GM12878 (cell line): ENCODE data around the gene EME2. TPM values are rescaled to one million over a fixed set of nuclear protein-coding genes. Genes with fewer than 3 reads are reported as not detected.

ENCODE experiments used
- ATAC-seq: fragments of 200-7000 bp; cut with Tn5 transposase; 3 replicates; pipeline ENCODE4 v1.9.1; 2020; ENCODE audit warnings: mild to moderate bottlenecking, moderate library complexity
- BruUV-seq: library from RNA; stranded (reverse); fragments of 400-500 nt; replicated peaks from 2 replicates; lab custom pipeline; 2021; lab: Mats Ljungman, UMichigan
- CTCF ChIA-PET: fragments of 300-600 bp; sonication (Branson Sonifier 250); formaldehyde crosslinking; extraction: SDS; loops from one replicate; lab custom pipeline; 2021; ENCODE audit warnings: inconsistent platforms; lab: Yijun Ruan, JAX
- POLR2A ChIA-PET: fragments of 350-600 bp; formaldehyde crosslinking; extraction: SDS; loops from one replicate; lab custom pipeline; 2021; ENCODE audit warnings: inconsistent platforms; lab: Charles Lee
- RAD21 ChIA-PET: fragments of 300-600 bp; sonication (Branson Sonifier 250); formaldehyde crosslinking; loops from one replicate; lab custom pipeline; 2023; ENCODE audit warnings: antibody characterized with exemption; ENCODE audit not compliant: unreplicated experiment; lab: Charles Lee
- SMC1A ChIA-PET: fragments of 300-600 bp; sonication (Branson Sonifier 250); formaldehyde crosslinking; loops from one replicate; lab custom pipeline; 2023; ENCODE audit not compliant: unreplicated experiment, uncharacterized antibody; lab: Charles Lee
- DNase-seq: peaks from one replicate; pipeline ENCODE4 v3.0.0-alpha.2; 2011; ENCODE audit warnings: low read depth, low spot score
- FAIRE-seq: peaks from 3 replicates; lab custom pipeline; 2011; peaks lifted over from hg19 to GRCh38; lab: Jason Lieb, UNC
- H2AFZ ChIP-seq: 2 replicates; pipeline ENCODE4 v1.6.0; 2011; ENCODE audit warnings: low read depth, low read length, control low read depth; ENCODE audit not compliant: control insufficient read depth
- H3K27ac ChIP-seq: 2 replicates; pipeline ENCODE4 v1.5.1; 2011; ENCODE audit warnings: control low read depth; ENCODE audit not compliant: control insufficient read depth, insufficient read depth
- H3K27me3 ChIP-seq, 2 experiments: replicated peaks in 1 of 2; 2 replicates each; pipeline versions ENCODE4 v1.6.0 to v1.6.1; 2011; ENCODE audit warnings: low read length in 1 of 2; ENCODE audit not compliant: control insufficient read depth in 2 of 2, insufficient read depth in 2 of 2
- H3K36me3 ChIP-seq, 2 experiments: 2 replicates each; pipeline ENCODE4 v1.5.1; 2011; ENCODE audit warnings: low read length in 1 of 2; ENCODE audit not compliant: control insufficient read depth in 2 of 2, insufficient read depth in 2 of 2
- H3K4me1 ChIP-seq: 2 replicates; pipeline ENCODE4 v1.6.1; 2011; ENCODE audit warnings: mild to moderate bottlenecking, low read length, moderate library complexity, mixed read lengths; ENCODE audit not compliant: control insufficient read depth, insufficient read depth
- H3K4me2 ChIP-seq: 2 replicates; pipeline ENCODE4 v1.6.0; 2011; ENCODE audit warnings: control low read depth; ENCODE audit not compliant: control insufficient read depth, insufficient read depth
- H3K4me3 ChIP-seq: fragments of 200-600 bp; sonication (generic); 2 replicates; pipeline ENCODE4 v1.5.1; 2016
- H3K79me2 ChIP-seq: 2 replicates; pipeline ENCODE4 v1.6.0; 2011; ENCODE audit warnings: low read length; ENCODE audit not compliant: control insufficient read depth, insufficient read depth
- H3K9ac ChIP-seq: 2 replicates; pipeline ENCODE4 v1.8.0; 2011; ENCODE audit warnings: low read length, control low read depth, mixed read lengths; ENCODE audit not compliant: control insufficient read depth, insufficient read depth
- H3K9me3 ChIP-seq: replicated peaks from 3 replicates; pipeline ENCODE4 v1.5.1; 2011; ENCODE audit warnings: mild to moderate bottlenecking, low read length; ENCODE audit not compliant: control insufficient read depth, insufficient read depth
- H4K20me1 ChIP-seq: 2 replicates; pipeline ENCODE4 v1.6.0; 2011; ENCODE audit not compliant: control insufficient read depth, insufficient read depth
- ESRRA ChIP-seq: IDR thresholded peaks from 2 replicates; pipeline ENCODE4 v1.6.1; 2012; ENCODE audit warnings: mild to moderate bottlenecking, low read length, improper control_type of control experiment
- IRF4 ChIP-seq: IDR thresholded peaks from 2 replicates; pipeline ENCODE4 v1.6.1; 2011; ENCODE audit warnings: low read depth, low read length
- LARP7 ChIP-seq: fragments of 450-650 bp; IDR thresholded peaks from 2 replicates; pipeline ENCODE4 v1.6.1; 2017; ENCODE audit warnings: mild to moderate bottlenecking
- MTA2 ChIP-seq: fragments of 450-650 bp; IDR thresholded peaks from 2 replicates; pipeline ENCODE4 v1.6.1; 2016; ENCODE audit warnings: low read depth, mild to moderate bottlenecking, moderate library complexity
- MTA3 ChIP-seq: IDR thresholded peaks from 2 replicates; pipeline ENCODE4 v1.6.1; 2012; ENCODE audit warnings: low read length, inconsistent platforms, borderline replicate concordance
- PAX8 ChIP-seq: fragments of 450-650 bp; IDR thresholded peaks from 2 replicates; pipeline ENCODE4 v1.6.1; 2017; ENCODE audit warnings: mild to moderate bottlenecking, moderate library complexity
- STAT1 ChIP-seq: fragments of 450-650 bp; conservative IDR thresholded peaks from 2 replicates; pipeline ENCODE4 v1.6.1; 2014; ENCODE audit warnings: antibody characterized with exemption, mild to moderate bottlenecking
- TARDBP ChIP-seq: IDR thresholded peaks from 2 replicates; pipeline ENCODE4 v1.6.1; 2016; ENCODE audit warnings: borderline replicate concordance
- TBL1XR1 ChIP-seq: IDR thresholded peaks from 2 replicates; pipeline ENCODE4 v1.6.1; 2012; ENCODE audit warnings: low read depth, low read length, improper control_type of control experiment
- TCF12 ChIP-seq: IDR thresholded peaks from 2 replicates; pipeline ENCODE4 v1.6.1; 2011; ENCODE audit warnings: low read depth, mild to moderate bottlenecking, low read length
- YY1 ChIP-seq: IDR thresholded peaks from 2 replicates; pipeline ENCODE4 v1.6.1; 2011; ENCODE audit warnings: low read depth, mild to moderate bottlenecking, low read length
- ZNF207 ChIP-seq: fragments of 450-650 bp; IDR thresholded peaks from 2 replicates; pipeline ENCODE4 v1.6.1; 2014; ENCODE audit warnings: antibody characterized with exemption, mild to moderate bottlenecking, borderline replicate concordance
- ZNF274 ChIP-seq: IDR thresholded peaks from one replicate; pipeline ENCODE4 v1.8.0; 2011; ENCODE audit not compliant: insufficient read length, insufficient read depth
- WGBS: methylation state at CpG from one replicate; pipeline ENCODE4 v1.1.6; 2016; ENCODE audit warnings: low lambda C conversion rate; ENCODE audit not compliant: insufficient replicate concordance, insufficient coverage; ENCODE audit errors: missing lambda C conversion rate; 5-methylcytosine and 5-hydroxymethylcytosine counted together
- in situ Hi-C: fragments of 300-500 bp; cut with MboI; formaldehyde crosslinking; loops from 9 replicates; pipeline ENCODE4 v1.14.3; 2018; ENCODE audit warnings: mixed read lengths
- intact Hi-C: fragments of 100-400 bp; cut with micrococcal nuclease; formaldehyde crosslinking; loops from one replicate; pipeline ENCODE4 v1.14.2; 2022; ENCODE audit not compliant: unreplicated experiment
- polyA plus RNA-seq, 11 experiments: library from polyadenylated mRNA; depleted of rRNA in 4 of 11; unstranded in 6 of 11; stranded (reverse) in 5 of 11; fragments of >200 nt; fragmentation: Nextera tagmentation in 4 of 11; fragmentation: Illumina TruSeq in 1 of 11; extraction: Ambion mirVana in 4 of 11; extraction: Trizol in 1 of 11; gene quantifications; 1 replicate in 1 of 11; 2 replicates in 10 of 11; pipeline versions ENCODE4 v1.2.1 to v1.2.3, GENCODE V29; 2011 to 2016; ENCODE audit warnings: inconsistent platforms in 2 of 11, missing spikeins in 2 of 11, low read depth in 1 of 11
- total RNA-seq, 4 experiments: library from RNA; depleted of rRNA in 3 of 4; stranded (reverse); fragments of >200 nt in 3 of 4; fragmentation: Illumina TruSeq in 1 of 4; extraction: Trizol in 1 of 4; gene quantifications; 2 replicates each; pipeline versions ENCODE4 v1.2.1 to v1.2.3, GENCODE V29; 2013 to 2021
- TF ChIP-seq, protein P1 (sequence below): IDR thresholded peaks from 2 replicates; pipeline ENCODE4 v1.6.1; 2012; ENCODE audit warnings: low read depth, low read length, improper control_type of control experiment
- TF ChIP-seq, protein P2 (sequence below): fragments of 450-650 bp; conservative IDR thresholded peaks from 2 replicates; pipeline ENCODE4 v1.6.1; 2017; ENCODE audit warnings: mild to moderate bottlenecking, moderate library complexity
- TF ChIP-seq, protein P3 (sequence below): IDR thresholded peaks from 2 replicates; pipeline ENCODE4 v1.6.1; 2011; ENCODE audit warnings: borderline replicate concordance, low read depth, mild to moderate bottlenecking, moderate library complexity, mixed read lengths, low read length; ENCODE audit not compliant: insufficient read depth; ENCODE audit errors: extremely low read length
- TF ChIP-seq, protein P4 (sequence below): IDR thresholded peaks from 2 replicates; pipeline ENCODE4 v1.6.1; 2011; ENCODE audit warnings: borderline replicate concordance, low read depth, mild to moderate bottlenecking, moderate library complexity, low read length; ENCODE audit not compliant: insufficient read depth, poor library complexity, severe bottlenecking

Gene EME2
- total and polyA plus RNA-seq, 10 of the 15 experiments (the other 5 are each of a cell fraction or from before 2014, with no cell fraction given), result 0.29 to 16.9 (median 4.1) TPM

DNA sequence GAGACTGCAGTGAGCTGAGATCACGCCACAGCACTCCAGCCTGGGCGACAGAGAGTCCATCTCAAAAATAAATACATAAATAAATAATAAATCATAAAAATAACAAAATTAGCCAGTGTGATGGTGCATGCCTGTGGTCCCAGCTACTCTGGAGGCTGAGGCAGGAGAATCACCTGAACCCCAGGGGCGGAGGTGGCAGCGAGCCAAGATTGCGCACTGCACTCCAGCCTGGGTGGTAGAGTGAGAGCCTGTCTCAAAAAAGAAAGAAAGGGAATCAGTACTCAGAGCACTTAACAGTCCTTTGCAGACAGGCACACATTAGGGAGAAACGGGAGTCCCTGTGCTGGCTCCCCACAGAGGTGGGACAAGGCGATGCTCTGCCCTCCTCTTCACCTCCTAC is 41.5 kb upstream of the EME2 start:
- intact Hi-C loops (no loop called here), in situ Hi-C loops (no loop called here)
- RAD21 ChIA-PET, result no interaction called here
- Histone ChIP-seq H3K9me3 (peaks cover 5% of the 10 kb centered on the region; the same call in 1 of the 3 replicates), H3K79me2 (no peaks in the 10 kb centered on the region; the same call in 1 of the 2 replicates), H2AFZ (no peak overlapping the region), H3K27me3 (no peaks in the 10 kb centered on the region), H3K27ac (no peak overlapping the region), H3K4me3 (no peak overlapping the region), H3K4me1 (no peaks in the 10 kb centered on the region)
- ATAC-seq (no peak), FAIRE-seq (no peak)
- POLR2A ChIA-PET, result no interaction called here
- no TSS peak for BruUV-seq
- CTCF ChIA-PET, result no interaction called here
- SMC1A ChIA-PET, result no interaction called here
- WGBS, result 92% methylated on average over 7 of the region's 7 CpGs
- TF ChIP-seq YY1 (no peak), ZNF207 (no peak), TARDBP (no peak), ESRRA (no peak), TCF12 (no peak), MTA3 (no peak), ZNF274 (no peak), TBL1XR1 (no peak), IRF4 (no peak), MTA2 (no peak), STAT1 (no peak), LARP7 (no peak), PAX8 (no peak)
- TF ChIP-seq, protein P1, sequence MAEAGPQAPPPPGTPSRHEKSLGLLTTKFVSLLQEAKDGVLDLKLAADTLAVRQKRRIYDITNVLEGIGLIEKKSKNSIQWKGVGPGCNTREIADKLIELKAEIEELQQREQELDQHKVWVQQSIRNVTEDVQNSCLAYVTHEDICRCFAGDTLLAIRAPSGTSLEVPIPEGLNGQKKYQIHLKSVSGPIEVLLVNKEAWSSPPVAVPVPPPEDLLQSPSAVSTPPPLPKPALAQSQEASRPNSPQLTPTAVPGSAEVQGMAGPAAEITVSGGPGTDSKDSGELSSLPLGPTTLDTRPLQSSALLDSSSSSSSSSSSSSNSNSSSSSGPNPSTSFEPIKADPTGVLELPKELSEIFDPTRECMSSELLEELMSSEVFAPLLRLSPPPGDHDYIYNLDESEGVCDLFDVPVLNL, result no peak
- TF ChIP-seq, protein P2, sequence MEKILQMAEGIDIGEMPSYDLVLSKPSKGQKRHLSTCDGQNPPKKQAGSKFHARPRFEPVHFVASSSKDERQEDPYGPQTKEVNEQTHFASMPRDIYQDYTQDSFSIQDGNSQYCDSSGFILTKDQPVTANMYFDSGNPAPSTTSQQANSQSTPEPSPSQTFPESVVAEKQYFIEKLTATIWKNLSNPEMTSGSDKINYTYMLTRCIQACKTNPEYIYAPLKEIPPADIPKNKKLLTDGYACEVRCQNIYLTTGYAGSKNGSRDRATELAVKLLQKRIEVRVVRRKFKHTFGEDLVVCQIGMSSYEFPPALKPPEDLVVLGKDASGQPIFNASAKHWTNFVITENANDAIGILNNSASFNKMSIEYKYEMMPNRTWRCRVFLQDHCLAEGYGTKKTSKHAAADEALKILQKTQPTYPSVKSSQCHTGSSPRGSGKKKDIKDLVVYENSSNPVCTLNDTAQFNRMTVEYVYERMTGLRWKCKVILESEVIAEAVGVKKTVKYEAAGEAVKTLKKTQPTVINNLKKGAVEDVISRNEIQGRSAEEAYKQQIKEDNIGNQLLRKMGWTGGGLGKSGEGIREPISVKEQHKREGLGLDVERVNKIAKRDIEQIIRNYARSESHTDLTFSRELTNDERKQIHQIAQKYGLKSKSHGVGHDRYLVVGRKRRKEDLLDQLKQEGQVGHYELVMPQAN, result no peak
- TF ChIP-seq, protein P3, sequence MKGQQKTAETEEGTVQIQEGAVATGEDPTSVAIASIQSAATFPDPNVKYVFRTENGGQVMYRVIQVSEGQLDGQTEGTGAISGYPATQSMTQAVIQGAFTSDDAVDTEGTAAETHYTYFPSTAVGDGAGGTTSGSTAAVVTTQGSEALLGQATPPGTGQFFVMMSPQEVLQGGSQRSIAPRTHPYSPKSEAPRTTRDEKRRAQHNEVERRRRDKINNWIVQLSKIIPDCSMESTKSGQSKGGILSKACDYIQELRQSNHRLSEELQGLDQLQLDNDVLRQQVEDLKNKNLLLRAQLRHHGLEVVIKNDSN, result no peak
- TF ChIP-seq, protein P4, sequence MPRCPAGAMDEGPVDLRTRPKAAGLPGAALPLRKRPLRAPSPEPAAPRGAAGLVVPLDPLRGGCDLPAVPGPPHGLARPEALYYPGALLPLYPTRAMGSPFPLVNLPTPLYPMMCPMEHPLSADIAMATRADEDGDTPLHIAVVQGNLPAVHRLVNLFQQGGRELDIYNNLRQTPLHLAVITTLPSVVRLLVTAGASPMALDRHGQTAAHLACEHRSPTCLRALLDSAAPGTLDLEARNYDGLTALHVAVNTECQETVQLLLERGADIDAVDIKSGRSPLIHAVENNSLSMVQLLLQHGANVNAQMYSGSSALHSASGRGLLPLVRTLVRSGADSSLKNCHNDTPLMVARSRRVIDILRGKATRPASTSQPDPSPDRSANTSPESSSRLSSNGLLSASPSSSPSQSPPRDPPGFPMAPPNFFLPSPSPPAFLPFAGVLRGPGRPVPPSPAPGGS, result no peak
- TF ChIP-seq, all 136 proteins: peak for 0
- H3K4me2 ChIP-seq, result no peak overlapping the region
- H3K9ac ChIP-seq, result no peak overlapping the region
- DNase-seq, result no peak
- H3K36me3 ChIP-seq, result peaks cover 7 to 38% of the 10 kb centered on the region in 2 experiments
- H4K20me1 ChIP-seq, result no peaks in the 10 kb centered on the region; the same call in 1 of the 2 replicates
